A673 (cell line): Measurements from ENCODE around the gene MCUR1.
"Not testable (repeated sequence)": the region's sequence is repeated elsewhere in the genome, so short reads cannot be mapped to it uniquely, and the experiment has no call there.

Experiments
- CTCF ChIP-seq: fragments of 300-800, 200-600 bp; sonication (generic); conservative IDR thresholded peaks from 2 replicates; pipeline ENCODE4 v1.5.1; 2017; ENCODE audit warnings: low read depth, mild to moderate bottlenecking, antibody characterized with exemption, low read length, moderate library complexity, mixed read lengths
- EZH2 ChIP-seq: fragments of 200-600 bp; sonication (generic); IDR thresholded peaks from 2 replicates; pipeline ENCODE4 v1.6.1; 2017; ENCODE audit warnings: borderline replicate concordance, low read depth, mild to moderate bottlenecking, mixed read lengths, antibody characterized with exemption, low read length; ENCODE audit not compliant: poor library complexity, severe bottlenecking

GRCh38 chr6:13828656-13829301 is 14.4 kb upstream of the MCUR1 start:
- TF ChIP-seq CTCF, EZH2: not testable (repeated sequence)
